Endothelial cell of umbilical vein (primary cell): Measurements from ENCODE around the gene PFKP. TPM values are rescaled to one million over a fixed set of nuclear protein-coding genes. Genes with fewer than 3 reads are reported as not detected.

Source experiments
- BruUV-seq: library from RNA; stranded (reverse); fragments of 400-500 nt; replicated peaks from 2 replicates; lab custom pipeline; 2021; lab: Mats Ljungman, UMichigan
- CTCF ChIA-PET: fragments of 300-600, 350-600 bp; sonication (Branson Sonifier 250); formaldehyde crosslinking; loops from one replicate; lab custom pipeline; 2021; ENCODE audit warnings: antibody characterized with exemption, inconsistent platforms; lab: Charles Lee
- POLR2A ChIA-PET: fragments of 300-600, 350-600 bp; sonication (Branson Sonifier 250); formaldehyde crosslinking; loops from one replicate; lab custom pipeline; 2021; ENCODE audit warnings: antibody characterized with exemption, inconsistent platforms; lab: Charles Lee
- DNase-seq: peaks from one replicate; pipeline ENCODE4 v3.0.0-alpha.2; 2011; ENCODE audit warnings: low read depth, low spot score
- FAIRE-seq: peaks from 2 replicates; lab custom pipeline; 2011; peaks lifted over from hg19 to GRCh38; lab: Jason Lieb, UNC
- H2AFZ ChIP-seq: 2 replicates; pipeline ENCODE4 v1.6.0; 2012; ENCODE audit warnings: low read depth, low read length, control low read depth, inconsistent platforms
- H3K27ac ChIP-seq: 2 replicates; pipeline ENCODE4 v1.5.1; 2011; ENCODE audit warnings: low read depth, mild to moderate bottlenecking, control low read depth, low read length, moderate library complexity; ENCODE audit not compliant: insufficient read depth
- H3K27me3 ChIP-seq, 2 experiments: 2 replicates each; pipeline versions ENCODE4 v1.6.0 to v1.6.1; 2011; ENCODE audit warnings: low read length in 2 of 2, mixed read lengths in 1 of 2; ENCODE audit not compliant: control insufficient read depth in 2 of 2, insufficient read depth in 2 of 2
- H3K36me3 ChIP-seq, 2 experiments: 2 replicates in 1 of 2; 3 replicates in 1 of 2; pipeline ENCODE4 v1.5.1; 2011; ENCODE audit warnings: low read length in 2 of 2, mild to moderate bottlenecking in 1 of 2, moderate library complexity in 1 of 2; ENCODE audit not compliant: control insufficient read depth in 2 of 2, insufficient read depth in 2 of 2; ENCODE audit errors: extremely low read depth in 1 of 2
- H3K4me1 ChIP-seq: 3 replicates; pipeline ENCODE4 v1.5.1; 2011; ENCODE audit warnings: mild to moderate bottlenecking, low read length; ENCODE audit not compliant: control insufficient read depth, insufficient read depth; ENCODE audit errors: extremely low read depth
- H3K4me2 ChIP-seq: 2 replicates; pipeline ENCODE4 v1.6.1; 2011; ENCODE audit warnings: low read length, control low read depth, mixed read lengths; ENCODE audit not compliant: insufficient read depth
- H3K4me3 ChIP-seq, 3 experiments: fragments of 200-600 bp in 1 of 3; sonication (generic), shearing (Covaris generic) in 1 of 3; replicated peaks in 1 of 3; 2 replicates each; pipeline ENCODE4 v1.5.1; 2011 to 2016; ENCODE audit warnings: control low read depth in 3 of 3, low read length in 3 of 3, mild to moderate bottlenecking in 2 of 3, inconsistent platforms in 1 of 3, low read depth in 1 of 3, moderate library complexity in 1 of 3; ENCODE audit not compliant: insufficient read depth in 1 of 3
- H3K79me2 ChIP-seq: 2 replicates; pipeline ENCODE4 v1.6.0; 2012; ENCODE audit warnings: low read length, inconsistent platforms; ENCODE audit not compliant: control insufficient read depth, insufficient read depth
- H3K9ac ChIP-seq: replicated peaks from 2 replicates; pipeline ENCODE3; 2011; ENCODE audit warnings: low read length, control low read depth; ENCODE audit not compliant: insufficient read depth; ENCODE audit errors: extremely low read depth
- H3K9me1 ChIP-seq: replicated peaks from 3 replicates; pipeline ENCODE4 v1.6.0; 2011; ENCODE audit warnings: mild to moderate bottlenecking, low read length; ENCODE audit not compliant: control insufficient read depth, insufficient read depth; ENCODE audit errors: extremely low read depth
- H3K9me3 ChIP-seq: replicated peaks from 2 replicates; pipeline ENCODE4 v1.5.1; 2012; ENCODE audit warnings: low read length, inconsistent platforms; ENCODE audit not compliant: control insufficient read depth, insufficient read depth
- H4K20me1 ChIP-seq: replicated peaks from 2 replicates; pipeline ENCODE3; 2011; ENCODE audit warnings: mild to moderate bottlenecking, low read length; ENCODE audit not compliant: control insufficient read depth, insufficient read depth; ENCODE audit errors: extremely low read depth
- EZH2 ChIP-seq: IDR thresholded peaks from 2 replicates; pipeline ENCODE4 v1.6.1; 2012; ENCODE audit warnings: borderline replicate concordance, low read depth, mild to moderate bottlenecking, moderate library complexity, low read length, inconsistent platforms; ENCODE audit not compliant: severe bottlenecking
- FOS ChIP-seq: IDR thresholded peaks from 2 replicates; pipeline ENCODE4 v1.6.1; 2011; ENCODE audit warnings: mild to moderate bottlenecking, low read length, moderate library complexity, borderline replicate concordance; ENCODE audit not compliant: insufficient read depth
- GATA2 ChIP-seq: IDR thresholded peaks from 2 replicates; pipeline ENCODE4 v1.7.0; 2011; ENCODE audit warnings: low read depth, mild to moderate bottlenecking, moderate library complexity, mixed read lengths, low read length; ENCODE audit not compliant: insufficient read length, insufficient read depth
- JUN ChIP-seq: IDR thresholded peaks from 2 replicates; pipeline ENCODE4 v1.6.1; 2011; ENCODE audit warnings: borderline replicate concordance, low read depth; ENCODE audit not compliant: insufficient read length, insufficient read depth
- MYC ChIP-seq: IDR thresholded peaks from one replicate; pipeline ENCODE4 v1.6.1; 2011; ENCODE audit warnings: mild to moderate bottlenecking, low read depth, low read length
- POLR2A ChIP-seq: IDR thresholded peaks from 2 replicates; pipeline ENCODE4 v1.6.1; 2012; ENCODE audit warnings: low read depth, mild to moderate bottlenecking, control low read depth, low read length
- POLR2AphosphoS5 ChIP-seq: IDR thresholded peaks from 2 replicates; pipeline ENCODE4 v1.6.1; 2012; ENCODE audit warnings: low read depth, mild to moderate bottlenecking, control low read depth, low read length, moderate library complexity; ENCODE audit not compliant: insufficient read depth
- dilution Hi-C: fragments of 300-500 bp; cut with MboI; formaldehyde crosslinking; loops from one replicate; pipeline ENCODE4 v1.15.0; 2019; ENCODE audit warnings: low sequenced_read_pairs; ENCODE audit not compliant: extremely low pct_ligation_motif_present
- intact Hi-C: fragments of 100-400 bp; cut with micrococcal nuclease; formaldehyde crosslinking; loops from one replicate; pipeline ENCODE4 v1.10.0; 2022
- polyA plus RNA-seq, 4 experiments: library from polyadenylated mRNA; depleted of rRNA in 3 of 4; stranded (reverse) in 3 of 4; unstranded in 1 of 4; fragments of >200 nt; gene quantifications; 2 replicates each; pipeline versions ENCODE4 v1.2.1 to v1.2.3, GENCODE V29; 2011 to 2012; ENCODE audit warnings: missing spikeins in 1 of 4
- total RNA-seq: library from RNA; stranded (reverse); gene quantifications from 2 replicates; pipeline ENCODE4 v1.2.3, GENCODE V29; 2021
- TF ChIP-seq, protein P1 (sequence below), 2 donors: IDR thresholded peaks; 1 replicate in 1 of 2; 2 replicates in 1 of 2; pipeline ENCODE4 v1.5.1; 2011; ENCODE audit warnings: low read length in 2 of 2, mild to moderate bottlenecking in 2 of 2, moderate library complexity in 2 of 2, control low read depth in 1 of 2, inconsistent platforms in 1 of 2, low read depth in 1 of 2; ENCODE audit not compliant: insufficient read depth in 1 of 2; ENCODE audit errors: extremely low read depth in 1 of 2
- TF ChIP-seq, protein P2 (sequence below): IDR thresholded peaks from 2 replicates; pipeline ENCODE4 v1.6.1; 2011; ENCODE audit not compliant: insufficient read depth, insufficient read length

Gene PFKP
- total and polyA plus RNA-seq, 2 donors (not counting 3 experiments of a cell fraction or from before 2014, with no cell fraction given): 185 to 359 TPM

DNA sequence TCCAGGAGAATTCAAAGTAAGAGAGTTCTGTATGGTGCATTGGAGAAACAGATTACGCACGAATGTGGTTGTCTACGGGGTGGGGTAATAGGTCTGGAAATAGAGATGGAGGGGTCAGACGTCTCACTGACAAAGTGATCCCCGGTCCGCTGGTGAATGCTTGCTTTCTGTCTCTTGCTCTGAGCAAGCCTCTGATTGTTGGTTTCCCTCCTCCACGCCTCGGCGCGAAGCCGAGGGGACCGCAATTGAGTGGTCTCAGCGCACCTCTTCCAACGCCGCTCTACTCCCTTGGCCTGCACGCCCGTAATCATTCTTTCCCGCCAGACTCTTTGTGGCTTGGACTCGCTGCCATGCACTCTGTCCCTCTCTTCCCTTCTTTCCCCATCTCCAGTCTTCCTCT lies 46.5 kb upstream of the PFKP start:
- no peak overlapping the region for H2AFZ ChIP-seq
- no peaks in the 10 kb centered on the region for H3K9me3 ChIP-seq
- H3K4me3 ChIP-seq: no peak overlapping the region
- no peak for DNase-seq
- intact Hi-C loops: no loop called here
- no peak for FAIRE-seq
- no peak overlapping the region for H3K9ac ChIP-seq
- H3K4me2 ChIP-seq: no peak overlapping the region
- H3K36me3 ChIP-seq: no peaks in the 10 kb centered on the region
- no peaks in the 10 kb centered on the region for H3K9me1 ChIP-seq
- H3K27me3 ChIP-seq: no peaks in the 10 kb centered on the region
- no peaks in the 10 kb centered on the region for H3K4me1 ChIP-seq
- dilution Hi-C loops: no loop called here
- BruUV-seq: no TSS peak
- H3K79me2 ChIP-seq: no peaks in the 10 kb centered on the region
- TF ChIP-seq POLR2A: no peak
- TF ChIP-seq MYC: no peak
- TF ChIP-seq, protein P1, sequence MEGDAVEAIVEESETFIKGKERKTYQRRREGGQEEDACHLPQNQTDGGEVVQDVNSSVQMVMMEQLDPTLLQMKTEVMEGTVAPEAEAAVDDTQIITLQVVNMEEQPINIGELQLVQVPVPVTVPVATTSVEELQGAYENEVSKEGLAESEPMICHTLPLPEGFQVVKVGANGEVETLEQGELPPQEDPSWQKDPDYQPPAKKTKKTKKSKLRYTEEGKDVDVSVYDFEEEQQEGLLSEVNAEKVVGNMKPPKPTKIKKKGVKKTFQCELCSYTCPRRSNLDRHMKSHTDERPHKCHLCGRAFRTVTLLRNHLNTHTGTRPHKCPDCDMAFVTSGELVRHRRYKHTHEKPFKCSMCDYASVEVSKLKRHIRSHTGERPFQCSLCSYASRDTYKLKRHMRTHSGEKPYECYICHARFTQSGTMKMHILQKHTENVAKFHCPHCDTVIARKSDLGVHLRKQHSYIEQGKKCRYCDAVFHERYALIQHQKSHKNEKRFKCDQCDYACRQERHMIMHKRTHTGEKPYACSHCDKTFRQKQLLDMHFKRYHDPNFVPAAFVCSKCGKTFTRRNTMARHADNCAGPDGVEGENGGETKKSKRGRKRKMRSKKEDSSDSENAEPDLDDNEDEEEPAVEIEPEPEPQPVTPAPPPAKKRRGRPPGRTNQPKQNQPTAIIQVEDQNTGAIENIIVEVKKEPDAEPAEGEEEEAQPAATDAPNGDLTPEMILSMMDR (IDR thresholded peaks at IDR 0.05; ENCODE audit: extremely low read depth in 1 of 2, insufficient read depth in 1 of 2, low read depth in 1 of 2, low read length in 2 of 2): no peak
- no peak for TF ChIP-seq JUN
- no peak for TF ChIP-seq GATA2
- TF ChIP-seq FOS: no peak
- no peak for TF ChIP-seq POLR2AphosphoS5
- TF ChIP-seq EZH2: no peak
- TF ChIP-seq, protein P2, sequence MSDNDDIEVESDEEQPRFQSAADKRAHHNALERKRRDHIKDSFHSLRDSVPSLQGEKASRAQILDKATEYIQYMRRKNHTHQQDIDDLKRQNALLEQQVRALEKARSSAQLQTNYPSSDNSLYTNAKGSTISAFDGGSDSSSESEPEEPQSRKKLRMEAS: no peak
- POLR2A ChIA-PET: no interaction called here
- CTCF ChIA-PET: no interaction called here
- H3K27ac ChIP-seq: no peak overlapping the region
- H4K20me1 ChIP-seq: no peaks in the 10 kb centered on the region
